Amniotic epithelial cell (primary cell): Measurements from ENCODE around the gene ACP6.

Experiments used
- DNase-seq: peaks from one replicate; pipeline ENCODE4 v3.0.0-alpha.2; 2010; ENCODE audit warnings: low read depth

ACP6 gene

GRCh38 chr1:147651466-147651865, 18.9 kb downstream of the ACP6 start:
- no peak for DNase-seq

GRCh38 chr1:147648933-147649332, 21.4 kb downstream of the ACP6 start:
- no peak for DNase-seq

- DNase-seq, result no peak
Measured at GRCh38 chr1:147647796-147648633, 22.3 kb downstream of the ACP6 start.

- DNase-seq, result no peak
Measured at GRCh38 chr1:147643974-147644373, 26.4 kb downstream of the ACP6 start.

- DNase-seq, result peak; percentile 44
Measured at GRCh38 chr1:147641695-147642592, 28.4 kb downstream of the ACP6 start.

- no peak for DNase-seq
Measured at GRCh38 chr1:147641291-147641690, 29.0 kb downstream of the ACP6 start.

GRCh38 chr1:147640553-147641165, 29.7 kb downstream of the ACP6 start:
- DNase-seq, result peak; percentile 72

- DNase-seq, result no peak
Measured at GRCh38 chr1:147636314-147636713, 34.0 kb downstream of the ACP6 start.

GRCh38 chr1:147635342-147635741, 35.0 kb downstream of the ACP6 start:
- DNase-seq, result no peak

GRCh38 chr1:147634645-147635044, 35.7 kb downstream of the ACP6 start:
- DNase-seq, result no peak

- no peak for DNase-seq
Measured at GRCh38 chr1:147633759-147634158, 36.6 kb downstream of the ACP6 start.

GRCh38 chr1:147631839-147632238, 38.5 kb downstream of the ACP6 start:
- DNase-seq, result no peak

GRCh38 chr1:147630447-147630846, 39.9 kb downstream of the ACP6 start:
- DNase-seq, result no peak

GRCh38 chr1:147630022-147630421, 40.3 kb downstream of the ACP6 start:
- DNase-seq, result no peak

- no peak for DNase-seq
Measured at GRCh38 chr1:147628441-147628840, 41.9 kb downstream of the ACP6 start.

- peak; percentile 36 for DNase-seq
Measured at GRCh38 chr1:147627435-147628110, 42.8 kb downstream of the ACP6 start.

- no peak for DNase-seq
Measured at GRCh38 chr1:147626739-147627138, 43.6 kb downstream of the ACP6 start.

- DNase-seq, result no peak
Measured at GRCh38 chr1:147626291-147626690, 44.0 kb downstream of the ACP6 start.

- no peak for DNase-seq
Measured at GRCh38 chr1:147625362-147625995, 44.8 kb downstream of the ACP6 start.

- no peak for DNase-seq
Measured at GRCh38 chr1:147624529-147624928, 45.8 kb downstream of the ACP6 start.

- no peak for DNase-seq
Measured at GRCh38 chr1:147624011-147624410, 46.3 kb downstream of the ACP6 start.

- DNase-seq, result peak; percentile 60
Measured at GRCh38 chr1:147622731-147623130, 47.6 kb downstream of the ACP6 start.
